Measurements from ENCODE around the gene TRAK1.
"Not testable (repeated sequence)": the region's sequence is repeated elsewhere in the genome, so short reads cannot be mapped to it uniquely, and the experiment has no call there.

Gene TRAK1

DNA sequence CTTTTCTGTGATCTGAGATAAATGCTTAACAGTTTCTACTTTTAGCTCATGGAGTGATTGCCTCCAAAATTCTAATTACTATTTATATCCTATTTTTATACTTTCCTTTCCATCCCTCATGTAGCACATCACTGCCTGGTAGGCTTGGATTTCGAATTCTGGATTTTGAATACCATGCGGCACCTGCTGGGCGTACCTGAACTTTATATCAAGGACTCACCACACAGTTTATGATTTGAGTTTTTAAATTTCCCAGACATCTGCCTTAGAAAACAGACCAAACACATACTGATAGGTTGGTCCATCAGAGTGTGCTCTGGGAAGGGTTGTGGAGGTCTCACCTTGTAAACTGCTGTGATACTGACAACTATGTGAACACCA lies 6.4 kb downstream of the TRAK1 start:
- DNase-seq (ENCODE audit: low read depth) = no peak

DNA sequence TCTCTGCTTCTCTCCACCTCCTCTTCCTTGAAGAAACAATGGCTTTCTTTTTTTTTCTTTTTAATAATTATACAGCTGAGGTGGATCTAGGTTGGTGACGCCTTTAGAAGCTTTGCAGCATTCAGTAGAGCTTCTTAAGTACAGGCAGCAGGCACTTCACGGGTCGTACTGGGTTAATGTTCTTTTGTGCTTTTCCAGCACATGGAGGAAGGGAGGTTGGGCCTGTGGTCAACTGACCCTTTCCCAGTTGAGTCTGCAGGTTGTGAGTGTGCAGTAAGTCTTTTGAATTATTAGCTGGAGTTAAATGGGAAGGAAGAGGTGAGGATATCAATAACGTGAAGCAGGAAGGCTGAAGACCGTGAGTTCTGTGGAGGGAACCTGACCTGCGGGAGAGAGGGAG lies 7.0 kb downstream of the TRAK1 start:
- DNase-seq (ENCODE audit: low read depth) = no peak

DNA sequence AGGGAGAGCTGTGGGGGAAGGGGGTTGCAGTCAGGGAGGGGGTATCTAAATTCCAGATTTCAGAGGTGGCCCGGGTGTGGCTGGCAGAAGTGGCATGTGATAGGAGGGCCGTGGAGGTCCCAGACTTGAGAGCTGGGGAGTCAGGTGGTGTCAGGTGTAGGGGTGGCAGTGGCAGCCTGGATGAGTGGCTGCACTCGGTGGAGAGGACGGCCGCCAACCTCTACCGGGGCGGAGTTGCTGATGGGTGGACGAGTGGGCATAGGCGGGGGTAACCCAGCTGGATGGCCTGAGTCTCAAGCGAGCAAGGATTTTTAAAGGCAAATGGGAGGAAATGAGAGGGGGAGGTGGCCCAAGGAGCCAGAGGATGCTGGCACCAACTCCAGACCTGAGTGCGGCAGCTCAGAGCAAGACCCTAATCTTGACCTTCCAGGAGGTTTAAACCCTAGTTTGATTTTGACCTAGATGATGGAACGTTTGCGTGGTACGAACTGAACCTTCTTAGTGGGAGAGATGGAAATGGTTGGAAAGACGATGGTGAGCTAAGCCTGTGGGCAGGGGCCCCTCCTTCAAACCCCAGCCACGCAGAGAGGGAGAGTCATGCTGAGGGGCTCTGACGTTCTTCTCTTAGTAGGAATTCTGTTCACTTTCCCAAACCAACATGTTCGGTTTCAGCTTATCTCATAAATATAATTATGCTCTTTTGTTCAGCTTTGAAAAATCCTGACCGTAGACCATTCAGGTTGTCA lies 8.0 kb downstream of the TRAK1 start:
- DNase-seq (ENCODE audit: low read depth) = no peak

GRCh38 chr3:42101048-42101447 lies 9.9 kb downstream of the TRAK1 start:
- DNase-seq (ENCODE audit: low read depth) = no peak

DNA sequence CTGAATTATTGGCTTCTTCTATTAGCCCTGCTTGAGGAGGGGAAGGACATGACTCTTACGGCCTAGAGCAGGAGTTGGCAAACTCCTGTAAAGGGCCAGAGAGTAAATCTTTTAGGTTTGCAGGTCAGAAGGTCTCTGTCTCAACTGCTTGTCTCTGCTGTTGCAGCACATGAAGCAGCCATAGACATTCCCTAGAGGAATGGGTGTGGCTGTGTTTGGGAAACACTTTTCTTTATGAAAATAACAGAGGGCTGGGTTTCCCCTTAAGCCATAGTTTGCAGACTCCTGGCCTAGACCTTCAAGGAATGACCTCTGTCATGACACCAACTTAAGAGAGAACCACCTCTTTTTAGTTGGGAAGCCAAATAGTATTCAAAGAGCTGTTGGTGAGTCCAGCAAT lies 10.3 kb downstream of the TRAK1 start:
- DNase-seq (ENCODE audit: low read depth) = no peak

DNA sequence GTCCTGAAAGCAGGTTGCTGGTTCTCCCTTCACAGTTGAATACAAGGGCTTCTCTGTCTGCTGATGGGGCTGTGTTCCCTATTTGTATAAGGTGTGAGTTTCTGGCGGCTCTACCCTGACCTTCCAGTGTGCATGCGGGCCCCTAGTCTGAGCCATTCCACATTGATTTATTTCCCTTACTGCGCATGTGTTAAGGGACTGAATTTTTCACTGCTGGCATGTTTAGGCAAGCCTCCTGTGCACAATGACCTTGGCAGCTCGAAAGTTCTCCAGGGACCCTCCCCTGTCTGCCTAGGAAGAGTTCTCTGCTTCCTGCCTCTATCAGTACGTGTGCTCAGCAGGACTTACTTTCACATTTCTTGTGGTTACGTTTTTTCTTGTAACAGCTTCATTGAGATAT lies 11.4 kb downstream of the TRAK1 start:
- no peak for DNase-seq (ENCODE audit: low read depth)

- DNase-seq (ENCODE audit: low read depth) = not testable (repeated sequence)
These were observed 12.9 kb downstream of the TRAK1 start for GRCh38 chr3:42103921-42104665.

GRCh38 chr3:42105994-42106393 lies 14.8 kb downstream of the TRAK1 start:
- not testable (repeated sequence) for DNase-seq (ENCODE audit: low read depth)

GRCh38 chr3:42106646-42107045 lies 15.5 kb downstream of the TRAK1 start:
- no peak for DNase-seq (ENCODE audit: low read depth)

GRCh38 chr3:42110631-42111030 lies 19.5 kb downstream of the TRAK1 start:
- DNase-seq (ENCODE audit: low read depth) = no peak

DNA sequence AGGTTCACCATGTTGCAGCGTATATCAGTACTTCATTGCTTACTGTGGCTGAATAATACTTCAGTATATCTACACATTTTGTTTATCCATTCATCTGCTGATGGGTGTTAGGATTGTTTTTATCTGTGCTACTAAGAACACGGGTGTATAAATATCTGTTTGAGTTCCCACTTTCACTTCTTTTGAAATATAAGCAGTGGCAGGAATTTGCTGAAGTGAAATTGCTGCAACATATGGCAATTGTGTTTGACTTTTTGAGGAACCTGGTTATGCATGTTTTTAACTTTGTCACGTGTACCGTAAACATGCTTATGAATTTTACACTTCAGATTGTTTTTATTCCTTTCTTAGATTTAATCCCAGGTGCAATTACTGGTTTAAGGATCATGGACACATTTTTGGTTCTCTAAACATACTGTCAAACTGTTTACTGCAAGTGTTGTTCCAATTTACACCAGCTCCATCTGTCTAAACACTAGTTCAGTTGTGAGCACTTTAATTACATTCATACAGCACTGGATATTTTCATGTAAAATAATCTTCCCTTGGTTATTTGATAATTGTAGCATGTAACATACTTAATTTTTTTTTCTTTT lies 23.1 kb downstream of the TRAK1 start:
- no peak for DNase-seq (ENCODE audit: low read depth)

DNA sequence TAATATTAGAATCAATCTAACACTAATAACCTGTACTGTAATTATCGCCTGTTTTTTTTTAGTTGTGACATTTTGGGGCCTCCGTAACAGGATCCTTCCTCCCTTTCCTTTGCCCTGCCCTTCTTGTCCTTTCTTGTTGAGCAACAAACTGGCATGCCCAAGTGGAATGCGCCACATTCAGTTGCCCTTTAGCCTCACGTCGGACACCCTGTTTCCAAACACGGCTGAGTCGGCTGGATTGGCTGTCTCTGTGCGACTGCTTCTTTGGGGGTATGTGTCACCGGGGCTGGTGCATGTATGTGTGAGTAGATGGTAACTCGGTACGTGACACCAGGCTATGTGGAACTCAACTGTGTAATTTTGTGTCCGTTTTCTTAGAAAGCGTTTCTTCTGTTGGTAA lies 24.1 kb downstream of the TRAK1 start:
- no peak for DNase-seq (ENCODE audit: low read depth)

DNA sequence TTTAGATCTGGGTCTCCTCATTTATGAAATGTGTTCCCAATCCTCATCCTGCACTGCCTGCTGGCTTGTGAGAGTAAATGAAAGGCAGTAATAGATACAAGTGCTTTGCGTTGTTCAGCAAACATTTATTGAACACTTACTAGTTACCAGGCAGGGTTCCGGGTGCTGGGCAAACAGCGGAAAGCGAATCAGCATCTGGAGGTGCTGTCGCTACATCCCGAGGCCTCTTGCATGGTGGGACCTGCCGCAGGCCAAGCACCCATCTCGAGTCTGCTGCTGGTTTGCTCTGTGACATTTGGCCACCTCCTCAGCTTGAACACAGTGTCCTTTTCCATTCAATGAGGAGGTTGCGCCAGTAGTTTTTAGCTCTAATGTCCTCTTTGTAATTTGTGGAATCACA lies 24.8 kb downstream of the TRAK1 start:
- DNase-seq (ENCODE audit: low read depth) = no peak

GRCh38 chr3:42116466-42116865 lies 25.3 kb downstream of the TRAK1 start:
- no peak for DNase-seq (ENCODE audit: low read depth)

DNA sequence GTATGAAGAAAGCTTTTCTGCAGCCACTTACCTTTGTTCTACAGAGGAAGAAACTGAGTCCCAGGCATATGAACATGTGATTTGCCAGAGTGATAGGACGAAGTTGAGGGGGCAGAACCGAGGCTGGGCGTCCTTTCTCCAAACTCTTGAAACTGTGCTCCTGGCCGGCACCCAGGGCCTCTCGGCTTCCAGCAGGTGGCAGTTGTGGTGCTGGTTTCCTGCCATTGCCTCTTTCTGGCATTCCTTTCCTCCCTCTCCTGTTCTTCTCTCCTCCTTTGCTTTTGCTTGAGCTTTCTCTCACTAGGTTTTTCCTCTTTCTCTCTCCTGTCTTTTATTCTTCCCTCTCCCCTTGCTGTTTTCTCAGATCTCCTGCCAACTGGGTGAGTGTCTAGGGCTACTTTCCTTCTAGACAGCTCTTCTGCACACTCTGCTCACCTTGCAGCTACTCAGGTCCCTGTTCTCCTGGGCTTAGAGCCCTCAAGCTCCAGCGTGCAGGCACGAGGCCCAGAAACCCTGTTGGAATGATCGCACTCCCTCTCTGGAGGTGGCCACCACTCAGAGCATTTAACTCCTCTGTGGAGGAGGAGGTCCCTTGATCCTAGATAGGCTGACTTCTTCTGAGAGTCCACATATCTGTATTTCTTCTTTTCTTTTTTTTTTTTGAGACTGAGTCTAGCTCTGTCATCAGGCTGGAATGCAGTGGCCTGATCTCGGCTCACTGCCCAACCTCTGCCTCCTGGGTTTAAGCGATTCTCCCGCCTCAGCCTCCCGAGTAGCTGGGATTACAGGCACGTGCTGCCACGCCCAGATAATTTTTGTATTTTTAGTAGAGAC lies 26.2 kb downstream of the TRAK1 start:
- DNase-seq (ENCODE audit: low read depth) = no peak

GRCh38 chr3:42118762-42119361 lies 27.7 kb downstream of the TRAK1 start:
- DNase-seq (ENCODE audit: low read depth) = no peak

GRCh38 chr3:42119561-42120355 lies 28.6 kb downstream of the TRAK1 start:
- DNase-seq (ENCODE audit: low read depth) = no peak

- DNase-seq (ENCODE audit: low read depth) = no peak
These were observed 29.7 kb downstream of the TRAK1 start for GRCh38 chr3:42120866-42121265.

GRCh38 chr3:42122261-42123011 lies 31.3 kb downstream of the TRAK1 start:
- DNase-seq (ENCODE audit: low read depth) = no peak

- no peak for DNase-seq (ENCODE audit: low read depth)
These were observed 31.9 kb downstream of the TRAK1 start for GRCh38 chr3:42123012-42123581.

All from activated T-helper 9 cell treated with anti-CD3 and anti-CD28 coated beads, Interleukin-2, amount 50 U/mL, for 16 hours (primary cell).